GM18498 (cell line): ENCODE results near the gene RETREG1.
A peak's percentile ranks its signal among the peaks of the same experiment; 100 is the strongest.

Experiments
- ATAC-seq: cut with Tn5 transposase; IDR thresholded peaks from one replicate; pipeline ENCODE4 v1.9.1; 2021; ENCODE audit warnings: mild to moderate bottlenecking, moderate library complexity; ENCODE audit not compliant: unreplicated experiment

Gene RETREG1

GRCh38 chr5:16585041-16585667 lies 31.6 kb downstream of the RETREG1 start:
- no peak for ATAC-seq

- ATAC-seq = no peak
Measured at GRCh38 chr5:16582081-16582480, 34.7 kb downstream of the RETREG1 start.

GRCh38 chr5:16580382-16580781 lies 36.4 kb downstream of the RETREG1 start:
- ATAC-seq = no peak

- ATAC-seq = no peak
Measured at GRCh38 chr5:16579142-16579847, 37.5 kb downstream of the RETREG1 start.

GRCh38 chr5:16578474-16578883 lies 38.3 kb downstream of the RETREG1 start:
- ATAC-seq = no peak

- no peak for ATAC-seq
Measured at GRCh38 chr5:16577677-16578076, 39.1 kb downstream of the RETREG1 start.

- no peak for ATAC-seq
Measured at GRCh38 chr5:16574789-16575721, 41.7 kb downstream of the RETREG1 start.

GRCh38 chr5:16573401-16573800 lies 43.4 kb downstream of the RETREG1 start:
- no peak for ATAC-seq

GRCh38 chr5:16572289-16573015 lies 44.3 kb downstream of the RETREG1 start:
- ATAC-seq = no peak

- ATAC-seq = no peak
Measured at GRCh38 chr5:16571016-16571415, 45.8 kb downstream of the RETREG1 start.

- no peak for ATAC-seq
Measured at GRCh38 chr5:16570121-16570815, 46.5 kb downstream of the RETREG1 start.

- ATAC-seq = no peak
Measured at GRCh38 chr5:16568875-16569580, 47.8 kb downstream of the RETREG1 start.

GRCh38 chr5:16567365-16567764 lies 49.4 kb downstream of the RETREG1 start:
- no peak for ATAC-seq

GRCh38 chr5:16565118-16565517 lies 51.7 kb downstream of the RETREG1 start:
- ATAC-seq = no peak

GRCh38 chr5:16564248-16564867 lies 52.4 kb downstream of the RETREG1 start:
- no peak for ATAC-seq

- no peak for ATAC-seq
Measured at GRCh38 chr5:16563686-16564085, 53.1 kb downstream of the RETREG1 start.

- peak; percentile 50 for ATAC-seq
Measured at GRCh38 chr5:16561660-16562059, 55.1 kb downstream of the RETREG1 start.

- no peak for ATAC-seq
Measured at GRCh38 chr5:16559702-16560101, 57.1 kb downstream of the RETREG1 start.

- ATAC-seq = no peak
Measured at GRCh38 chr5:16558984-16559629, 57.7 kb downstream of the RETREG1 start.
